GM23248 (cell line): ENCODE data around the gene PCDHGC3. TPM values are rescaled to one million over a fixed set of nuclear protein-coding genes. Genes with fewer than 3 reads are reported as not detected.

Experiments used
- DNase-seq: peaks from one replicate; pipeline ENCODE4 v3.0.0-alpha.2; 2015
- H2AFZ ChIP-seq: fragments of 200-600 bp; sonication (generic); 2 replicates; pipeline ENCODE4 v1.6.1; 2016; ENCODE audit warnings: antibody characterized with exemption
- H3F3A ChIP-seq: fragments of 200-600 bp; sonication (generic); 2 replicates; pipeline ENCODE4 v1.6.1; 2016; ENCODE audit warnings: mild to moderate bottlenecking, antibody characterized with exemption, mixed run types; ENCODE audit not compliant: insufficient read depth
- H3K27ac ChIP-seq: fragments of 200-600 bp; sonication (generic); 2 replicates; pipeline ENCODE4 v1.5.1; 2016; ENCODE audit warnings: mild to moderate bottlenecking
- H3K27me3 ChIP-seq: fragments of 200-600 bp; sonication (generic); replicated peaks from 2 replicates; pipeline ENCODE4 v1.6.1; 2016; ENCODE audit warnings: mild to moderate bottlenecking; ENCODE audit not compliant: insufficient read depth
- H3K36me3 ChIP-seq: fragments of 200-600 bp; sonication (generic); 2 replicates; pipeline ENCODE4 v1.6.1; 2016; ENCODE audit warnings: low read depth, mild to moderate bottlenecking
- H3K4me1 ChIP-seq: fragments of 200-600 bp; sonication (generic); 2 replicates; pipeline ENCODE4 v1.6.1; 2016; ENCODE audit warnings: mild to moderate bottlenecking; ENCODE audit not compliant: insufficient read depth
- H3K4me2 ChIP-seq: fragments of 200-600 bp; sonication (generic); one replicate; pipeline ENCODE4 v1.6.1; 2016; ENCODE audit warnings: mild to moderate bottlenecking; ENCODE audit not compliant: unreplicated experiment
- H3K4me3 ChIP-seq: fragments of 200-600 bp; sonication (generic); 2 replicates; pipeline ENCODE4 v1.5.1; 2016; ENCODE audit warnings: mild to moderate bottlenecking
- H3K79me2 ChIP-seq: fragments of 200-600 bp; sonication (generic); 2 replicates; pipeline ENCODE4 v1.6.1; 2016; ENCODE audit warnings: mild to moderate bottlenecking; ENCODE audit not compliant: insufficient read depth
- H3K9ac ChIP-seq: fragments of 200-600 bp; sonication (generic); 2 replicates; pipeline ENCODE4 v1.6.1; 2016; ENCODE audit warnings: mild to moderate bottlenecking
- H3K9me2 ChIP-seq: fragments of 200-600 bp; sonication (generic); 2 replicates; pipeline ENCODE4 v1.6.1; 2016; ENCODE audit warnings: mixed run types, mild to moderate bottlenecking, moderate library complexity; ENCODE audit not compliant: insufficient read depth
- H3K9me3 ChIP-seq: fragments of 200-600 bp; sonication (generic); one replicate; pipeline ENCODE4 v1.6.1; 2017; ENCODE audit warnings: low read depth
- H4K20me1 ChIP-seq: fragments of 200-600 bp; sonication (generic); 2 replicates; pipeline ENCODE4 v1.6.0; 2016; ENCODE audit not compliant: insufficient read depth
- EZH2 ChIP-seq: fragments of 200-600 bp; sonication (generic); IDR thresholded peaks from 2 replicates; pipeline ENCODE4 v1.6.1; 2018; ENCODE audit warnings: antibody characterized with exemption, mild to moderate bottlenecking; ENCODE audit not compliant: insufficient read depth, poor library complexity, severe bottlenecking
- EZH2phosphoT487 ChIP-seq: fragments of 200-600 bp; sonication (generic); IDR thresholded peaks from 2 replicates; pipeline ENCODE4 v1.6.1; 2018; ENCODE audit warnings: antibody characterized with exemption, moderate library complexity, mild to moderate bottlenecking, low read depth; ENCODE audit not compliant: insufficient read depth
- WGBS, 2 experiments: methylation state at CpG; one replicate each; pipeline ENCODE4 v1.1.6; 2015 to 2017; ENCODE audit warnings: low lambda C conversion rate in 2 of 2, low coverage in 1 of 2; ENCODE audit errors: missing lambda C conversion rate in 2 of 2; 5-methylcytosine and 5-hydroxymethylcytosine counted together
- in situ Hi-C: fragments of 300-500 bp; cut with MboI; formaldehyde crosslinking; loops from 2 replicates; pipeline ENCODE4 v1.15.0; 2020
- polyA plus RNA-seq: library from polyadenylated mRNA; unstranded; fragments of >200 nt; fragmentation: Nextera tagmentation; extraction: Ambion mirVana; gene quantifications from 2 replicates; pipeline ENCODE4 v1.2.1, GENCODE V29; 2016
- total RNA-seq: library from RNA; depleted of rRNA; stranded (reverse); fragments of >200 nt; shearing (Covaris generic); gene quantifications from 2 replicates; pipeline ENCODE4 v1.2.3, GENCODE V29; 2014

The PCDHGC3 gene
- total and polyA plus RNA-seq, 2 experiments from 2014 or later, result 44.6 to 74.4 TPM

DNA sequence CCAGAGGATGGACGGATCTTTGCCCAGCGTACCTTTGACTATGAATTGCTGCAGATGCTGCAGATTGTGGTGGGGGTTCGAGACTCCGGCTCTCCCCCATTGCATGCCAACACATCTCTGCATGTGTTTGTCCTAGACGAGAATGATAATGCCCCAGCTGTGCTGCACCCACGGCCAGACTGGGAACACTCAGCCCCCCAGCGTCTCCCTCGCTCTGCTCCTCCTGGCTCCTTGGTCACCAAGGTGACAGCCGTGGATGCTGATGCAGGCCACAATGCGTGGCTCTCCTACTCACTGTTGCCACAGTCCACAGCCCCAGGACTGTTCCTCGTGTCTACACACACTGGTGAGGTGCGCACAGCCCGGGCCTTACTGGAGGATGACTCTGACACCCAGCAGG, 15.0 kb downstream of the PCDHGC3 start:
- Histone ChIP-seq H3F3A (peaks cover 36% of the 10 kb centered on the region), H4K20me1 (no peaks in the 10 kb centered on the region), H3K36me3 (no peaks in the 10 kb centered on the region), H3K9me2 (no peaks in the 10 kb centered on the region), H3K4me2 (no peak overlapping the region), H3K27me3 (no peaks in the 10 kb centered on the region), H2AFZ (no peak overlapping the region), H3K27ac (no peak overlapping the region), H3K4me1 (peaks cover 40% of the 10 kb centered on the region), H3K9me3 (no peaks in the 10 kb centered on the region), H3K4me3 (no peak overlapping the region), H3K9ac (no peak overlapping the region), H3K79me2 (peaks cover 84% of the 10 kb centered on the region)
- no peak for TF ChIP-seq EZH2phosphoT487
- no peak for TF ChIP-seq EZH2
- WGBS, 2 experiments, result 91 to 92% methylated on average over 13 of the region's 13 CpGs
- in situ Hi-C loops, result no loop called here
- no peak for DNase-seq

DNA sequence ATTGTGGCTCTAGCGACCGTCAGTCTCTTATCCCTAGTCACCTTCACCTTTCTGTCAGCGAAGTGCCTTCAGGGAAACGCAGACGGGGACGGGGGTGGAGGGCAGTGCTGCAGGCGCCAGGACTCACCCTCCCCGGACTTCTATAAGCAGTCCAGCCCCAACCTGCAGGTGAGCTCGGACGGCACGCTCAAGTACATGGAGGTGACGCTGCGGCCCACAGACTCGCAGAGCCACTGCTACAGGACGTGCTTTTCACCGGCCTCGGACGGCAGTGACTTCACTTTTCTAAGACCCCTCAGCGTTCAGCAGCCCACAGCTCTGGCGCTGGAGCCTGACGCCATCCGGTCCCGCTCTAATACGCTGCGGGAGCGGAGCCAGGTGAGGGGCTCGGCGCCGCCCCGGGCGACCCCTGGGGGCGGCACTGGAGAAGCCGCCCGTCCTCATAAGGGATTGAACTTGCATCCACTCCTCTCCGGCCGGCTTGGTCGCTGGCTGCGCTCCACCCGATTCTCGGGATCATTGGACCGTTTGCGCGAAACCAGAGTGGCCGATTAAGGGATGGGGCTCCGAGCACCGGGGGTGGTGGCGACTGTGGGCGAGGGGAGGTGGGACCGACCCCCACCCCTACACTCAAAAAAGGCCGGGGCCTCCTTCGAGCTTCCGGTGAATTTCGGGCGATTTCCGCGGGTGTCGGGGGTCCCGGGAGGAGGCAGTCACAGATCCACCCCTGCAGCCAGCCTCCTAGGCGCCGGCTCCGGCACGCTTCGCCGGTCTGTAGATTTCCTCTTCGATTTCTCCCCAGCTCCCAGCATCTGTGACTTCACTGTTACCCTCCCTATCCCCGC, 15.8 kb downstream of the PCDHGC3 start:
- no peak overlapping the region for H3K4me3 ChIP-seq
- whole genome bisulfite sequencing, 2 experiments, result 83 to 88% methylated on average over 58 to 66 of the region's 66 CpGs
- no peaks in the 10 kb centered on the region for H4K20me1 ChIP-seq
- no peaks in the 10 kb centered on the region for H3K36me3 ChIP-seq
- H3K27me3 ChIP-seq, result no peaks in the 10 kb centered on the region
- H3K79me2 ChIP-seq, result peaks cover 76% of the 10 kb centered on the region
- peaks cover 40% of the 10 kb centered on the region for H3K4me1 ChIP-seq
- TF ChIP-seq EZH2phosphoT487, result no peak
- no peak overlapping the region for H2AFZ ChIP-seq
- no peak overlapping the region for H3K4me2 ChIP-seq
- peaks cover 36% of the 10 kb centered on the region for H3F3A ChIP-seq
- H3K9me2 ChIP-seq, result no peaks in the 10 kb centered on the region
- no peak overlapping the region for H3K9ac ChIP-seq
- no peak overlapping the region for H3K27ac ChIP-seq
- DNase-seq, result no peak
- H3K9me3 ChIP-seq, result no peaks in the 10 kb centered on the region
- in situ Hi-C loops, result no loop called here

DNA sequence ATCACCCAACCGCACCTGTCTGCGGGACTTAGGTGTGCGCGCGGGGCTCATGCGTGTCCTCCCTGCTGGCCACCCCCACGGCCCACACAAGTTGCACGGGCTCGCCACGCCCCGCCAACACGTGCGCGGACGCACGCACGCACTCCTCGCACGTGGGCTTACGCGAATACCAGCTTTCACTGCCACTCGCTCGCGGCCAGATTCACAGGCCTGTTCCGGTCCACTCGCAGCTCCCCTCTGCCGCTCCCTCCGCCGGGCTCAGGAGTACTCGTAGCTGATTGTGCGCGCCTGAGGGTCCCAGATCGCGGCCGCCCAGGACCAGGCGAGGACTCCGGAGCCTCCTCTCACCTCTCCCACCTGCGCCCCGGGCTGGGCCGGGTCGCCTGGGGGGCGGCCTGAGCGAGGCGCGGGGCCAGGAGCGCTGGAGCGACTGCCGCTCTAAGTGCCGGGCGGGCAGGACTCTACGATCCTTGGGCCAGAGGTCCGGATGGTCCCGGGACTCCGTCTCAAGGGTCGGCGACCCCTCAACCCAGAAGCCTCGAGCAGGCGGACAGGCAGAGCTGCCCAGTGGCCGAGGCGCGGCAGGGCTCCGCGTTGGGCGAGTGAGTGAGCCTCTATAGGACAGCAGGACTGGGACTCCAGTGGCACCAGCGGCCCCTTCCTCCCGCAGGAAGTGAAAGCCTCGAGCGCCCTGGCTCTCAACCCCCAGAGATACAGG, 16.6 kb downstream of the PCDHGC3 start:
- H3K9ac ChIP-seq, result no peak overlapping the region
- in situ Hi-C loops, result no loop called here
- no peaks in the 10 kb centered on the region for H3K36me3 ChIP-seq
- no peak overlapping the region for H2AFZ ChIP-seq
- H3K27ac ChIP-seq, result no peak overlapping the region
- peaks cover 40% of the 10 kb centered on the region for H3K4me1 ChIP-seq
- 85 to 95% methylated on average over 33 to 68 of the region's 68 CpGs for WGBS, 2 experiments
- peaks cover 35% of the 10 kb centered on the region for H3F3A ChIP-seq
- H3K4me3 ChIP-seq, result no peak overlapping the region
- no peak overlapping the region for H3K4me2 ChIP-seq
- H3K79me2 ChIP-seq, result peaks cover 68% of the 10 kb centered on the region
- no peak for DNase-seq
- no peaks in the 10 kb centered on the region for H3K27me3 ChIP-seq
- TF ChIP-seq EZH2 (no peak), EZH2phosphoT487 (no peak)
- no peaks in the 10 kb centered on the region for H3K9me2 ChIP-seq
- no peaks in the 10 kb centered on the region for H4K20me1 ChIP-seq
- H3K9me3 ChIP-seq, result no peaks in the 10 kb centered on the region

DNA sequence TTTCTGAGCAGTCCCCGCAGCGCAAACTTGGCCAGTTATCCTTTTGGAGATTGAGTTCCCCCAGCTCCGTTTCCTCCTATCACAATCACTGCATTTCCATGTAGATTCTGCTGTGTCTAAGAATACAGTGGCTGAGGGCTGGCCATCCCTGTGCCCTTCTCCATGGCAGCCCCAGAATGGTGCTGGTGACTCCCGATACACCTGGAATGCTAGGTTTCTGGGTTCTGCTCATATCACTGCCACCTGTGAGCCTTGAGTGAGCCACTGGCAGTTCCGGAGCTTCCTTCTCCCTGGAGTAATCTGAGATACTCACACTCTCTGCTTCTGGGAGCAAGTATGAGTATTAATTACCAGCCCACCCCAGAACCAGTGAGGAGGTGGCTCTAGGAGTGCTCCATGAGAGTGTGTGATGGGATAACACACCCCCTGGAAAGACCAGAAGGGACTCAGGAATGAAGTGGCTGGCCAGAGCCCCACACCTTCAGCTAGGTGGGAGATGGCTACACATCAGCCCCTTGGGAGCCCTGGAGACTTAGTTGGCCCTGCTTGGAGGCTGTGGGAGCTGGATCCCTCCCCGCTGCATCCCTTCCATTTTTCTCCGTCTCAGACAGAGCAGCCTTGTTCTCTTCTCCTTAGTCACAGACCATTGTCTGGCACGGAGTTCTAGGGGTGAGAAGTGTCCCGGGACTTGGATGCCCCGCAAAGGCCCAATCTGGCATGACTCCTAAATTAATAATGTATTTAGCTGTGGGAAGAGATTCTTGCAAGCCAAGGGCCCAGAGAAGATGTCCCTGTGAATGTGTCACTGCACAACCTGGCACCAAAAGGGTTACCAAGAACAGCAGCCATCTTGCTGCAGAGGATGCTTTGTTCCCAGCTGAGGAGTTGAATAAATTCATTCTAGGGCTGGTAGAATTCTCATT, 18.0 kb downstream of the PCDHGC3 start:
- H3F3A ChIP-seq, result peaks cover 21% of the 10 kb centered on the region
- H3K27me3 ChIP-seq, result no peaks in the 10 kb centered on the region
- WGBS, 2 experiments, result 53 to 57% methylated on average over 9 to 10 of the region's 10 CpGs
- no peak overlapping the region for H3K4me3 ChIP-seq
- TF ChIP-seq EZH2 (no peak), EZH2phosphoT487 (no peak)
- no peaks in the 10 kb centered on the region for H3K36me3 ChIP-seq
- peaks cover 61% of the 10 kb centered on the region for H3K79me2 ChIP-seq
- DNase-seq, result peak; percentile 86
- H3K4me2 ChIP-seq, result peak overlapping the region; percentile 47
- no peaks in the 10 kb centered on the region for H4K20me1 ChIP-seq
- H3K9ac ChIP-seq, result peak overlapping the region; percentile 42; the same call in 1 of the 2 replicates
- no peak overlapping the region for H2AFZ ChIP-seq
- no peaks in the 10 kb centered on the region for H3K9me2 ChIP-seq
- H3K27ac ChIP-seq, result peak overlapping the region; percentile 51
- in situ Hi-C loops, result no loop called here
- no peaks in the 10 kb centered on the region for H3K9me3 ChIP-seq
- H3K4me1 ChIP-seq, result peaks cover 27% of the 10 kb centered on the region
